Stomach (tissue), 19 donors: ENCODE measurements around the gene NSUN7. TPM values are rescaled to one million over a fixed set of nuclear protein-coding genes. Genes with fewer than 3 reads are reported as not detected.

Experiments
- DNase-seq, 2 donors: peaks; one replicate each; pipeline versions ENCODE4 v3.0.0 to v3.0.0-alpha.2; 2013 to 2019
- H3K27ac ChIP-seq, 5 donors: fragments of 200-600 bp in 4 of 5; sonication (generic) in 4 of 5; one replicate each; pipeline ENCODE4 v1.5.1; 2013 to 2019; ENCODE audit warnings: mild to moderate bottlenecking in 1 of 5, moderate library complexity in 1 of 5
- H3K27me3 ChIP-seq, 3 donors: fragments of 200-600 bp; sonication (generic); one replicate each; pipeline ENCODE4 v1.5.1; 2017 to 2019; ENCODE audit warnings: mixed run types in 1 of 3
- H3K36me3 ChIP-seq, 4 donors: fragments of 200-600 bp; sonication (generic); 1 replicate in 3 of 4; 2 replicates in 1 of 4; pipeline ENCODE4 v1.5.1; 2016 to 2019
- H3K4me1 ChIP-seq, 4 donors: fragments of 200-600 bp; sonication (generic); one replicate each; pipeline ENCODE4 v1.5.1; 2016 to 2019
- H3K4me3 ChIP-seq, 4 donors: fragments of 200-600 bp; sonication (generic) in 3 of 4; one replicate each; pipeline ENCODE4 v1.5.1; 2016 to 2019; ENCODE audit warnings: mild to moderate bottlenecking in 1 of 4
- H3K9me3 ChIP-seq, 4 donors: fragments of 200-600 bp; sonication (generic); one replicate each; pipeline ENCODE4 v1.5.1; 2016 to 2019
- CTCF ChIP-seq, 7 experiments: fragments of 450-650 bp in 4 of 7; fragments of 200-600 bp in 3 of 7; sonication (generic) in 3 of 7; IDR thresholded peaks; one replicate each; pipeline ENCODE4 v1.5.1; 2016 to 2019; ENCODE audit warnings: antibody characterized with exemption in 7 of 7, control low read depth in 2 of 7, mild to moderate bottlenecking in 1 of 7
- EP300 ChIP-seq: sonication (generic); formaldehyde crosslinking; IDR thresholded peaks from one replicate; pipeline ENCODE4 v1.6.1; 2017; ENCODE audit warnings: antibody characterized with exemption
- POLR2A ChIP-seq, 4 donors: fragments of 450-650 bp; IDR thresholded peaks; one replicate each; pipeline ENCODE4 v1.6.1; 2016; ENCODE audit warnings: antibody characterized with exemption in 4 of 4, control low read depth in 2 of 4, mild to moderate bottlenecking in 1 of 4, moderate library complexity in 1 of 4
- POLR2AphosphoS5 ChIP-seq, 3 donors: sonication (generic); formaldehyde crosslinking; IDR thresholded peaks; one replicate each; pipeline ENCODE4 v1.6.1; 2016; ENCODE audit warnings: antibody characterized with exemption in 3 of 3
- WGBS, 5 donors: extraction: QIAGEN DNeasy Blood & Tissue Kit in 3 of 5; methylation state at CpG; one replicate each; pipeline versions ENCODE4 v1.1.5 to v1.1.7; 2013 to 2018; 5-methylcytosine and 5-hydroxymethylcytosine counted together
- intact Hi-C: fragments of 100-400 bp; cut with DNase I; formaldehyde crosslinking; loops from one replicate; pipeline ENCODE4 v1.15.1; 2023; ENCODE audit warnings: low total_unique reads
- long read RNA-seq, 10 donors: transcript quantifications; one replicate each; lab custom pipeline, GENCODE V29; 2026
- polyA plus RNA-seq, 3 donors: library from polyadenylated mRNA; stranded (reverse); fragments of 200-250 nt; gene quantifications; one replicate each; pipeline ENCODE4 v1.2.3, GENCODE V29; 2013
- total RNA-seq, 5 donors: library from RNA; depleted of rRNA; stranded (reverse); fragments of >200 nt; gene quantifications; one replicate each; pipeline versions ENCODE4 v1.1.0 to v1.2.3, GENCODE V29; 2014 to 2016
- donor health status: healthy with polysubstance abuse.
- donor health status: Bipolar disorder and iron deficiency.
- donor health status: healthy.

NSUN7 gene
- 10 to 100 TPM in 4 of 5 donors, 1 to 10 TPM in 1; 2.3 to 17.3 (median 11.6) TPM for total RNA-seq
- polyA plus RNA-seq, result 1 to 10 TPM; 2.0 to 5.3 (median 3.4) TPM
- long read RNA-seq, donor 1, result 0 reads
- long read RNA-seq, donor 2, result 0 reads
- long read RNA-seq, donor 3, partial matches to known transcripts, result 0 of 2 reads
- long read RNA-seq, donor 3, other reads (novel, unspliced or antisense), result 0 of 2 reads
- long read RNA-seq, donor 4, result 0 reads
- long read RNA-seq, donor 5, result 0 reads
- long read RNA-seq, donor 6, result 0 reads
- long read RNA-seq, donor 7, result 0 reads
- long read RNA-seq, donor 8, partial matches to known transcripts, result 0 of 1 reads
- long read RNA-seq, donor 8, other reads (novel, unspliced or antisense), result 0 of 1 reads
- long read RNA-seq, donor 9, partial matches to known transcripts, result 0 of 2 reads
- long read RNA-seq, donor 9, other reads (novel, unspliced or antisense), result 0 of 2 reads
- long read RNA-seq, donor 10, result 0 reads

- peak; percentile 85 to 96 for DNase-seq
- peaks cover 0 to 24% (median 14%) of the 10 kb centered on the region in 3 donors for H3K27me3 ChIP-seq
- H3K4me3 ChIP-seq, result peak within 1 kb of the TSS; percentile 59 to 71 (median 68)
- 1 to 3% (median 2%) methylated on average over 29 to 75 of the region's 75 CpGs for WGBS, 5 donors
- H3K27ac ChIP-seq, result peak within 1 kb of the TSS; percentile 41 to 83 (median 73)
- no peaks in the 10 kb centered on the region for H3K9me3 ChIP-seq
- peaks cover 4 to 18% (median 14%) of the 10 kb centered on the region in 4 donors for H3K4me1 ChIP-seq
- TF ChIP-seq CTCF (IDR thresholded peaks at IDR 0.05), result no peak
- TF ChIP-seq POLR2AphosphoS5 (IDR thresholded peaks at IDR 0.05), result peak in 2 of 3 donors; percentile 40 to 65
- intact Hi-C loops, result no loop called here
- no peaks in the 10 kb centered on the region for H3K36me3 ChIP-seq
Measured at GRCh38 chr4:40749717-40750460, at the start of gene NSUN7. NSUN7 (plus strand) TSS chr4:40749955; CDS start chr4:40750694, 739 bp downstream.

GRCh38 chr4:40702137-40702799, 47.5 kb upstream of the NSUN7 start:
- H3K9me3 ChIP-seq, result no peaks in the 10 kb centered on the region
- TF ChIP-seq EP300, result no peak
- TF ChIP-seq CTCF (IDR thresholded peaks at IDR 0.05), result no peak
- no peak for TF ChIP-seq POLR2AphosphoS5 (IDR thresholded peaks at IDR 0.05)
- no peak for TF ChIP-seq POLR2A (IDR thresholded peaks at IDR 0.05)
- intact Hi-C loops, result no loop called here
- H3K27ac ChIP-seq, result peak overlapping the region in 2 of 5 donors; percentile 25 to 29
- no peaks in the 10 kb centered on the region for H3K27me3 ChIP-seq
- peaks cover 7 to 13% (median 9%) of the 10 kb centered on the region in 4 donors for H3K4me1 ChIP-seq
- WGBS, 5 donors, result 26 to 50% (median 33%) methylated on average over 5 of the region's 5 CpGs
- no peaks in the 10 kb centered on the region for H3K36me3 ChIP-seq
- H3K4me3 ChIP-seq, result no peak overlapping the region
- peak in 1 of 2 donors; percentile 53 for DNase-seq

DNA sequence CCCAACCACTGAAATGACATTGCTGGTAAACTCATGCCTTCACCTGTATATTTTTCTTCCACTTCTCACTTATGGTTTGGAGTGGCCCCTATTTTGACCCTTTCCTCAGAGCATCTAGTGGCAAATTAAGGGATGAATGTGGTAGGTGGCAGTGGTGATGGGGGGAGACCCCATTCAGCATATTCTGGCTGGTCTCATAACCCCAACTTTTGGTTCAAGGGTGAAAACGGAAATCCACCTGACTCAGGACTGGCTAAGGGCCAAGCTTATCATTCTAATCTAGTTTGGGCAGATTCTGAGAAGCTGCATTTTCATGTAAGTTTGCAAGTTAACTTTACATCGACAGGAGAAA, 47.0 kb upstream of the NSUN7 start:
- H3K36me3 ChIP-seq, result no peaks in the 10 kb centered on the region
- TF ChIP-seq POLR2AphosphoS5 (IDR thresholded peaks at IDR 0.05), result no peak
- no peak for TF ChIP-seq EP300
- no peak for TF ChIP-seq POLR2A (IDR thresholded peaks at IDR 0.05)
- no peak for TF ChIP-seq CTCF (IDR thresholded peaks at IDR 0.05)
- 13 to 33% (median 21%) methylated on average over 2 of the region's 2 CpGs for WGBS, 5 donors
- no peaks in the 10 kb centered on the region for H3K27me3 ChIP-seq
- peak in 1 of 2 donors; percentile 17 for DNase-seq
- H3K4me1 ChIP-seq, result peaks cover 7 to 13% (median 9%) of the 10 kb centered on the region in 4 donors
- no peaks in the 10 kb centered on the region for H3K9me3 ChIP-seq
- no peak overlapping the region for H3K4me3 ChIP-seq
- H3K27ac ChIP-seq, result peak overlapping the region in 2 of 5 donors; percentile 6 to 25
- intact Hi-C loops, result no loop called here

DNA sequence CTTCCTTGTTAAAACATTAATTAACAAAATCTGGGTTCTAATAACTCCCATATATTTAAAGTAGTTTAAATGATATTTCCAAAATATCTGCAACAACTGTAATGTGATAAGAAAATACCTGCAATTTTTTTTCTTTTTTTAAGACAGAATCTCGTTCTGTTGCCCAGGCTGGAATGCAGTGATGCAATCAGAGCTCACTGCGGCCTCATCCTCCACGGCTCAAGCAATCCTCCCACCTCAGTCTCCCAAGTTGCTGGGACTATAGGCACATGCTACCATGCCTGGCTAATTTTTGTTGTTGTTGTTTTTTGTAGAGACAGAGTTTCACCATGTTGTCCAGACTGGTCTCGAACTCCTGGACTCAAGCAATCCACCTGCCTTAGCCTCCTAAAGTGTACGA, 45.7 kb upstream of the NSUN7 start:
- H3K27ac ChIP-seq, result no peak overlapping the region
- H3K4me1 ChIP-seq, result peaks cover 7 to 13% (median 9%) of the 10 kb centered on the region in 4 donors
- H3K9me3 ChIP-seq, result no peaks in the 10 kb centered on the region
- no peak for DNase-seq
- no peaks in the 10 kb centered on the region for H3K36me3 ChIP-seq
- TF ChIP-seq POLR2A (IDR thresholded peaks at IDR 0.05) (no peak), CTCF (IDR thresholded peaks at IDR 0.05) (no peak), EP300 (no peak), POLR2AphosphoS5 (IDR thresholded peaks at IDR 0.05) (no peak)
- WGBS, 5 donors, result 77 to 93% (median 89%) methylated on average over 5 of the region's 5 CpGs
- no peaks in the 10 kb centered on the region for H3K27me3 ChIP-seq
- intact Hi-C loops, result no loop called here
- H3K4me3 ChIP-seq, result no peak overlapping the region
